GM10266 (cell line): Measurements from ENCODE around the gene RAB3C.

ENCODE experiments used
- DNase-seq: peaks from one replicate; pipeline ENCODE4 v3.0.0; 2012; ENCODE audit errors: extremely low spot score
- TF ChIP-seq, protein P1 (sequence below): IDR thresholded peaks from 2 replicates; pipeline ENCODE4 v1.5.1; 2012; ENCODE audit warnings: mild to moderate bottlenecking, low read depth; ENCODE audit not compliant: control insufficient read depth, insufficient read depth; ENCODE audit errors: missing control alignments

Gene RAB3C

DNA sequence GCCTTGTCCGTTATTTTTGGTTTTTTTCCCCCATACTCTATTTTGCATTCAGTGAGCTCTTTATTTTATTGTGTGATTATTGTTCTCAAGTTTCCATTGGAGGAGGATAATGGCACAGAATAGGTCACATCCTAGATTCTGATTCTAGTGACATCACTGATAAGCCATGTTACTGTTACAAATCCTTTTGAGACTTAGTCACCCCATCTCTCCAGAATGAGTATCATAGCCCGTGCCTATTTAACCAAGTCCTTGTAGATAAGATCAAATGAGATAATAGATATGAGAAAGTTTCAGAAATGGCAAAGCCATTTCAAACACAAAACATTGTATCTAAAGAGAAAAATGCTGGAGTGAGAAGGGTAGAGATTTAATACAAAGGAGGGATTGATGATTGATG lies 242.6 kb downstream of the RAB3C start:
- TF ChIP-seq, protein P1, sequence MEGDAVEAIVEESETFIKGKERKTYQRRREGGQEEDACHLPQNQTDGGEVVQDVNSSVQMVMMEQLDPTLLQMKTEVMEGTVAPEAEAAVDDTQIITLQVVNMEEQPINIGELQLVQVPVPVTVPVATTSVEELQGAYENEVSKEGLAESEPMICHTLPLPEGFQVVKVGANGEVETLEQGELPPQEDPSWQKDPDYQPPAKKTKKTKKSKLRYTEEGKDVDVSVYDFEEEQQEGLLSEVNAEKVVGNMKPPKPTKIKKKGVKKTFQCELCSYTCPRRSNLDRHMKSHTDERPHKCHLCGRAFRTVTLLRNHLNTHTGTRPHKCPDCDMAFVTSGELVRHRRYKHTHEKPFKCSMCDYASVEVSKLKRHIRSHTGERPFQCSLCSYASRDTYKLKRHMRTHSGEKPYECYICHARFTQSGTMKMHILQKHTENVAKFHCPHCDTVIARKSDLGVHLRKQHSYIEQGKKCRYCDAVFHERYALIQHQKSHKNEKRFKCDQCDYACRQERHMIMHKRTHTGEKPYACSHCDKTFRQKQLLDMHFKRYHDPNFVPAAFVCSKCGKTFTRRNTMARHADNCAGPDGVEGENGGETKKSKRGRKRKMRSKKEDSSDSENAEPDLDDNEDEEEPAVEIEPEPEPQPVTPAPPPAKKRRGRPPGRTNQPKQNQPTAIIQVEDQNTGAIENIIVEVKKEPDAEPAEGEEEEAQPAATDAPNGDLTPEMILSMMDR: no peak
- no peak for DNase-seq

DNA sequence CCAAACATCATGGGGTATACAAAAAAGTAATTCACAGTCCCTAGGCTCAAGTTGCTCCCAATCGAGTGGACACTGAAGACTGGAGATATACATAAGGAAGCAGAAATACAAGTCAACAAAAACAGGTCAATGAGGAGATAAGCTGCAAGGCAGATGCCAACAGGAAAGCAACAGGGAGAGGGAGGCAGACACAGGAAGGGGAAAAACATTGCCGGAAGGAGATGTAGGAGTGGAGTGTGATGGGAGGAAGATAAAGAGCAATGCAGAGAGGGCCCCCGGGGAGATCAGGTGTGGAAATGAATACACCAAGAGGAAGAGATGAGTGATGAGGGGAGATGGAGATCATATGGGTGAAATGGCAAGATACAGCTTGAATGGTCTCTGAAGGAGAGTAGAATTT lies 243.0 kb downstream of the RAB3C start:
- TF ChIP-seq, protein P1: no peak
- no peak for DNase-seq

DNA sequence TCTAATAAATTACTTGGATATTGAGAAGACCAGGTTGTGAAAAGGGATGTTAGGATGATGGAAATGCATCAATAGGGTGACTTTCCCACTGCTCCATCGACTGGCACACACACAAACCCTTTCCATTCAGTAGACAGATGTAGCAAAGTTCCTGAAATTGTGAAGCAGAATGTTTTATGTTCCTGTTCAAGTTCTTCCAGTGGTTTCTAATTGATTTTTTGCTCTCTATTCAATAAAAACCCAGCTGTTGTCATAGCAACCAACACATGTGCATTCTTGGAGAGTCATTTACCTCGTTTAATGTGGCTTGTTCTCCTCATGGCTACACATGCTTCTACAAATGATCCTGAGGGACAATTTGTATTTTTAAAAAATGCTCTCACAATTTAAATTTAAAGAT lies 244.6 kb downstream of the RAB3C start:
- TF ChIP-seq, protein P1: no peak
- no peak for DNase-seq

DNA sequence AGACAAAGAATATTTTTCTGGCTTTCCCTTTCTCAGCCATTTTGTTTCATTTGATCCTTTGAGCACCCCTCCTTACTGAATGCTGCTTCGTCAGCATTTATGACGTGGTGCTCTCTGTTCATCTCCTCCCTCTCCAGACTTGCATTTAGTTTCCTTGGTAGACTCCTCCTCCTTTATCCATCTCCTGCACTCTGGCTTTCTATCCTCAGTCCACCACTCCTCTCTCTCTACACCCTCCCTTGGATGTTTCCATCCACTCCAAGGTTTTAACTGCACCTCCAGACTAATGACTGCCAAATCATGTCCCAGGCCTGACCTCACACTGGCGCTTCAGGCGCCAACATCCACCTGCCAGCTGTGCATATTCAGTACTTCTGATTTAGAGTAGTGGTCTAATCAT lies 245.4 kb downstream of the RAB3C start:
- DNase-seq: no peak
- TF ChIP-seq, protein P1: no peak

DNA sequence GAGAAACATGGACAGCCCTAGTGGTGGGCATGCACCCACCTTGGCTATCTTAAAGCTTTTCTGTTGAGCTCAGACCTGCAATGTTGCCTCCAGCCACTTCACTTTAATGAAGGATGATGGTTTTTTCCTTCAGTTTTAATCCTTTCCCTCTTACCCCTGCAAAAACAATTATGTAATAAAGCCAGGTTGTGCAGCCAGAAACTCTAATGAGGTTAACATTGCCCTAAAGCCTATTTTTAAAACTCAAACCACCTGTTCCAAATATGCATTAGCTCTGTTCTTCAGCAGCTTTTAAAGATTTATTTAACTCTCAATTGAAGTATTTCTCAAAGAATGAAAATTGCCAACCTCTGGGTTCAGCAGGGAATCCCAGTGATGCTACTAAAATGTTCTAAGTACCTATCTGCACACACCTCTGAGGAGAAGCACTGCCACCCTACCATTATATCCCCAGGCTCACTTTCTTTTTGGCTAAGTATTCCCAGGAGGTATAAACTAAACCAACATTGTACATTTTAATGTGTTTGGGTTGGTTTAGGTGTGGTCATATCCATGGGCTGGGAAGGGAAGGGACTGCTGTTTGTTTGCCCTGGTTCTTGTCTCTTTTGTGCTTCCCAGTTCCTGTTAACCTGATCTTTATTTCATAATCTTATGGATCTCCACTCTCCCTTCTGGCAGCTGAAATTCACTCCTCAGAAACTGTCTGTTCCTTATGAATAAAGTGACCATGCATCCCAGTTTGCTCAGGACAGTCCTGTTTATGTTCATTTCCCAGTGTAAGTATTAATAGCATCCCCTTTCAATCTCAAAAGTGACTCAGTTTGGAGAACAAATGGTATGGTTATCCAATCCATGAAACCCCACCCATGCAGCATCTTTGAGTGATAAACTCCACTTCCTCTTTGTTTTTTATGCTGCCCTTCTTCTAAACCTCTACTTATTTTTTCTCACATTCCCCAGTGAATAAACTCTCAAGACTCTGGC lies 251.7 kb downstream of the RAB3C start:
- TF ChIP-seq, protein P1: no peak
- no peak for DNase-seq

DNA sequence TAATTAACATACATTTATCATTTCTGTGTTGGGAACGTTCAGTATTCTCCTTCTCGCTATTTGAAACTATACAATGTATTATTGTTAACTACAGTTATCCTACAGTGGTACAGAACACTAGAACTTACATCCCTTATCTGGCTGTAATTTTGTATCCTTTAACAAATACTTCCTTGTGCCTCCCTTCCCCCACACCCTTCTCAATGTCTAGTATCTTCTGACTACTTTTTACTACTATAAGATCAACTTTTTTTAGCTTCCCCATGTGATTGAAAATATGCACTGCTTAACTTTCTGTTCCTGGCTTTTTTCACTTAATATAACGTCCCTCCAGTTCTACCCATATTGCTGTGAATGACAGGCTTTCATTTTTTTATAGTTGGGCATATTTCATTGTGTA lies 253.5 kb downstream of the RAB3C start:
- TF ChIP-seq, protein P1: no peak
- no peak for DNase-seq

DNA sequence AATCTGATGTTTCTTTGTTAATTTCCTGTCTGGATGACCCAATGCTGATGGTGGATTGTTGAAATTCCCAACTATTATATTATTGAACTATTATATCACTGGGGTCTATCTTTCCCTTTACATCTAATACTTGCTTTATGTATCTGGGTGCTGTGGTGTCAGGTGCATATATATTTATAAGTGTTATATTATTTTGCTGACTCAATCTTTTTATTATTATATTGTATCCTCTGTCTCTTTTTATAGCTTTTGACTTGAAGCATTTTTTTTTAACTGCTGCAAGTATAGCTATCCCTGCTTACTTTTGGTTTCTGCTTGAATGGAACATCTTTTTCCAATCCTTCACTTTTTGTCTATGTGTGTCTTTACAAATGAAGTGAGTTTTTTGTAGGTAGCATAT lies 255.9 kb downstream of the RAB3C start:
- DNase-seq: no peak

More for the DNA sequence above, 255.9 kb downstream of the RAB3C start:
- TF ChIP-seq, protein P1: no peak
